HCT116 (cell line): ENCODE data around the gene HNMT. TPM values are rescaled to one million over a fixed set of nuclear protein-coding genes. Genes with fewer than 3 reads are reported as not detected.

Experiments used
- ATAC-seq: fragments of 200-7000 bp; cut with Tn5 transposase; 2 replicates; pipeline ENCODE4 v1.9.1; 2020; ENCODE audit warnings: mild to moderate bottlenecking, moderate library complexity
- BruUV-seq: library from RNA; stranded (reverse); fragments of 400-500 nt; replicated peaks from 2 replicates; lab custom pipeline; 2021; lab: Mats Ljungman, UMichigan
- CTCF ChIA-PET: fragments of 300-600 bp; sonication (Branson Sonifier 250); formaldehyde crosslinking; loops from one replicate; lab custom pipeline; 2021; ENCODE audit warnings: antibody characterized with exemption; lab: Charles Lee
- POLR2A ChIA-PET: fragments of 300-600, 350-600 bp; sonication (Branson Sonifier 250); formaldehyde crosslinking; loops from one replicate; lab custom pipeline; 2021; ENCODE audit warnings: antibody characterized with exemption; lab: Charles Lee
- RAD21 ChIA-PET, 2 experiments: fragments of 300-600 bp; sonication (Branson Sonifier 250); formaldehyde crosslinking; loops; one replicate each; lab custom pipeline; 2023; ENCODE audit warnings: low total read pairs in 2 of 2; ENCODE audit not compliant: uncharacterized antibody in 2 of 2, unreplicated experiment in 2 of 2, low non-redundant PET in 1 of 2; lab: Charles Lee
- DNase-seq: peaks from one replicate; pipeline ENCODE4 v3.0.0-alpha.2; 2010; ENCODE audit warnings: low read depth, low spot score
- H2AFZ ChIP-seq: fragments of 200-600 bp; shearing (Covaris generic), sonication (generic); 2 replicates; pipeline ENCODE4 v1.6.1; 2017; ENCODE audit warnings: low read depth, mixed run types, mixed read lengths, antibody characterized with exemption, low read length; ENCODE audit not compliant: poor library complexity, severe bottlenecking
- H3K27ac ChIP-seq: 2 replicates; pipeline ENCODE4 v1.5.1; 2012; ENCODE audit warnings: low read depth, low read length
- H3K27me3 ChIP-seq: fragments of 200-600 bp; sonication (generic); 2 replicates; pipeline ENCODE4 v1.6.1; 2016; ENCODE audit warnings: mixed run types, low read length, mixed read lengths; ENCODE audit not compliant: insufficient read depth
- H3K36me3 ChIP-seq, 2 experiments: fragments of 200-500 bp in 1 of 2; fragments of 200-600 bp in 1 of 2; sonication (Bioruptor generic) in 1 of 2; sonication (generic) in 1 of 2; 2 replicates each; pipeline versions ENCODE4 v1.5.1 to v1.6.1; 2014 to 2016; ENCODE audit warnings: low read length in 2 of 2, inconsistent platforms in 1 of 2, mixed read lengths in 1 of 2, mixed run types in 1 of 2; ENCODE audit not compliant: insufficient read depth in 2 of 2, control insufficient read depth in 1 of 2
- H3K4me1 ChIP-seq, 2 experiments: fragments of 200-600 bp in 1 of 2; sonication (generic) in 1 of 2; 2 replicates each; pipeline versions ENCODE4 v1.5.1 to v1.6.1; 2012 to 2017; ENCODE audit warnings: low read length in 2 of 2, inconsistent platforms in 1 of 2, mild to moderate bottlenecking in 1 of 2, mixed read lengths in 1 of 2, mixed run types in 1 of 2, moderate library complexity in 1 of 2; ENCODE audit not compliant: insufficient read depth in 2 of 2, control insufficient read depth in 1 of 2
- H3K4me2 ChIP-seq: fragments of 200-600 bp; sonication (generic); 2 replicates; pipeline ENCODE4 v1.6.1; 2017; ENCODE audit warnings: mixed run types, low read length, mixed read lengths
- H3K4me3 ChIP-seq, 2 experiments: fragments of 200-600 bp in 1 of 2; sonication (generic) in 1 of 2; replicated peaks in 1 of 2; 2 replicates each; pipeline ENCODE4 v1.5.1; 2011 to 2016; ENCODE audit warnings: low read length in 2 of 2, control low read depth in 1 of 2, low read depth in 1 of 2, mild to moderate bottlenecking in 1 of 2, mixed read lengths in 1 of 2, mixed run types in 1 of 2
- H3K79me2 ChIP-seq: fragments of 200-600 bp; sonication (generic); 2 replicates; pipeline ENCODE4 v1.6.1; 2017; ENCODE audit warnings: mild to moderate bottlenecking, mixed run types, low read length, moderate library complexity, mixed read lengths; ENCODE audit not compliant: insufficient read depth
- H3K9ac ChIP-seq: fragments of 200-600 bp; sonication (generic); 2 replicates; pipeline ENCODE4 v1.6.1; 2016; ENCODE audit warnings: low read length, mixed read lengths
- H3K9me2 ChIP-seq: fragments of 200-600 bp; sonication (generic), shearing (Covaris generic); 2 replicates; pipeline ENCODE4 v1.6.1; 2017; ENCODE audit warnings: mixed run types, mild to moderate bottlenecking, moderate library complexity; ENCODE audit not compliant: insufficient read depth
- H3K9me3 ChIP-seq, 2 experiments: fragments of 200-500 bp in 1 of 2; fragments of 200-600 bp in 1 of 2; sonication (Bioruptor generic) in 1 of 2; sonication (generic) in 1 of 2; 2 replicates each; pipeline ENCODE4 v1.6.1; 2014 to 2017; ENCODE audit warnings: low read length in 2 of 2, mixed read lengths in 2 of 2, inconsistent platforms in 1 of 2, low read depth in 1 of 2, mild to moderate bottlenecking in 1 of 2, mixed run types in 1 of 2, moderate library complexity in 1 of 2; ENCODE audit not compliant: control insufficient read depth in 1 of 2, insufficient read depth in 1 of 2
- H4K20me1 ChIP-seq: fragments of 200-600 bp; sonication (generic), shearing (Covaris generic); 2 replicates; pipeline ENCODE4 v1.6.1; 2017; ENCODE audit warnings: mixed run types, mild to moderate bottlenecking, moderate library complexity; ENCODE audit not compliant: insufficient read depth
- CEBPB ChIP-seq: IDR thresholded peaks from 2 replicates; pipeline ENCODE4 v1.6.1; 2012; ENCODE audit warnings: low read depth
- EGR1 ChIP-seq: IDR thresholded peaks from 2 replicates; pipeline ENCODE4 v1.6.1; 2012; ENCODE audit warnings: low read depth
- ELF1 ChIP-seq: IDR thresholded peaks from 2 replicates; pipeline ENCODE4 v1.6.1; 2012; ENCODE audit warnings: low read depth, borderline replicate concordance
- EZH2 ChIP-seq: fragments of 200-600 bp; sonication (generic); IDR thresholded peaks from 2 replicates; pipeline ENCODE4 v1.6.1; 2017; ENCODE audit warnings: antibody characterized with exemption, mixed run types
- EZH2phosphoT487 ChIP-seq: fragments of 200-600 bp; IDR thresholded peaks from 2 replicates; pipeline ENCODE4 v1.6.1; 2018; ENCODE audit warnings: antibody characterized with exemption, borderline replicate concordance
- FOSL1 ChIP-seq: IDR thresholded peaks from 2 replicates; pipeline ENCODE4 v1.6.1; 2012; ENCODE audit warnings: low read depth
- JUND ChIP-seq: IDR thresholded peaks from 2 replicates; pipeline ENCODE4 v1.6.1; 2012
- RAD21 ChIP-seq: IDR thresholded peaks from 2 replicates; pipeline ENCODE4 v1.6.1; 2012; ENCODE audit warnings: low read depth, mild to moderate bottlenecking
- SIN3A ChIP-seq: IDR thresholded peaks from 2 replicates; pipeline ENCODE4 v1.6.1; 2012; ENCODE audit warnings: low read depth
- SRF ChIP-seq: IDR thresholded peaks from 2 replicates; pipeline ENCODE4 v1.6.1; 2012; ENCODE audit warnings: low read depth
- TCF7L2 ChIP-seq: IDR thresholded peaks from 2 replicates; pipeline ENCODE4 v1.7.0; 2011; ENCODE audit warnings: borderline replicate concordance, inconsistent platforms; ENCODE audit not compliant: insufficient read depth, insufficient read length; ENCODE audit errors: extremely low read depth
- YY1 ChIP-seq: IDR thresholded peaks from 2 replicates; pipeline ENCODE4 v1.6.1; 2011; ENCODE audit warnings: low read length, low read depth, moderate library complexity, mild to moderate bottlenecking; ENCODE audit not compliant: insufficient replicate concordance; ENCODE audit errors: extremely low read depth
- ZFX ChIP-seq: fragments of 450-650 bp; IDR thresholded peaks from 2 replicates; pipeline ENCODE4 v1.6.1; 2017
- ZNF274 ChIP-seq: fragments of 200-500 bp; sonication (Bioruptor generic); IDR thresholded peaks from 2 replicates; pipeline ENCODE4 v1.6.1; 2014; ENCODE audit warnings: mild to moderate bottlenecking, low read depth, low read length, inconsistent platforms
- intact Hi-C: fragments of 100-400 bp; cut with micrococcal nuclease; formaldehyde crosslinking; loops from 2 replicates; pipeline ENCODE4 v1.10.0; 2022
- total RNA-seq: library from RNA; stranded (reverse); gene quantifications from one replicate; pipeline ENCODE4 v1.2.1, GENCODE V29; 2021; ENCODE audit not compliant: unreplicated experiment
- TF ChIP-seq, protein P1 (sequence below): IDR thresholded peaks from 2 replicates; pipeline ENCODE4 v1.6.1; 2012; ENCODE audit warnings: low read depth
- TF ChIP-seq, protein P2 (sequence below): IDR thresholded peaks from 2 replicates; pipeline ENCODE4 v1.6.1; 2012
- TF ChIP-seq, protein P3 (sequence below): IDR thresholded peaks from 2 replicates; pipeline ENCODE4 v1.6.1; 2011; ENCODE audit warnings: mild to moderate bottlenecking, low read length, moderate library complexity; ENCODE audit not compliant: insufficient replicate concordance; ENCODE audit errors: extremely low read depth
- TF ChIP-seq, protein P4 (sequence below), 3 experiments: fragments of 200-600 bp in 1 of 3; sonication (generic) in 1 of 3; IDR thresholded peaks in 2 of 3; conservative IDR thresholded peaks in 1 of 3; 2 replicates each; pipeline ENCODE4 v1.5.1; 2012 to 2017; ENCODE audit warnings: low read depth in 2 of 3, low read length in 2 of 3, antibody characterized with exemption in 1 of 3, borderline replicate concordance in 1 of 3, control low read depth in 1 of 3, mild to moderate bottlenecking in 1 of 3, mixed read lengths in 1 of 3, mixed run types in 1 of 3, moderate library complexity in 1 of 3; ENCODE audit not compliant: insufficient read depth in 1 of 3

HNMT gene
- total RNA-seq, 1 experiment from 2014 or later, result not detected

DNA sequence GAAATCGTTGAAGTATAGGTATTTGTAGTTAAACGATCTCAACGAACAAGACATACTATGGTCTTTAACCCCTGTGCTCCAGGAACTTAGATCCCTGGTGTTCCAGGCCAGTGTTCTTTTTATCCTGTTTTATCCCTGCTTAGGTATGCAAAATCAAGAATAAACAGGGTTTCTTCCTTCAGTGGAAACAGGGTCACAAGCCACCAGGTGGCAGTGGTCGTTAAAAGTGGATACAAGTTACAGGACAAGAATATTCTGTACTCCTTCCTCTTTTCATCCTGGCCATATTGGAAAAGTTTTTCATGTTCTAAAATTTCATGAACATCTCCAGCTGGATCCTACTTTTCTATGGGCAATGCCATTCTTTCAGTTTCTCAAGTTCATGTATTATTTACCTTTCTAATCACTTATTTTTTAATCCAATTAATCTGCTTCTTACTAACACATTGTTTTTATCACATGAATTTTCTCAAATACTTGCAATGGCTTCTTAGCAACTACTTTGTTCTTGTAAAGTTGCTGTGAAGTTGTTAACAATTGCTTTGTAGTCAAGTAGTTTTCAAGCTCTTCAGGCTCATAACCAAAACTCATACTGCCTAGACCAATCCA, 16.4 kb upstream of the HNMT start (continued):
- TF ChIP-seq, protein P1, sequence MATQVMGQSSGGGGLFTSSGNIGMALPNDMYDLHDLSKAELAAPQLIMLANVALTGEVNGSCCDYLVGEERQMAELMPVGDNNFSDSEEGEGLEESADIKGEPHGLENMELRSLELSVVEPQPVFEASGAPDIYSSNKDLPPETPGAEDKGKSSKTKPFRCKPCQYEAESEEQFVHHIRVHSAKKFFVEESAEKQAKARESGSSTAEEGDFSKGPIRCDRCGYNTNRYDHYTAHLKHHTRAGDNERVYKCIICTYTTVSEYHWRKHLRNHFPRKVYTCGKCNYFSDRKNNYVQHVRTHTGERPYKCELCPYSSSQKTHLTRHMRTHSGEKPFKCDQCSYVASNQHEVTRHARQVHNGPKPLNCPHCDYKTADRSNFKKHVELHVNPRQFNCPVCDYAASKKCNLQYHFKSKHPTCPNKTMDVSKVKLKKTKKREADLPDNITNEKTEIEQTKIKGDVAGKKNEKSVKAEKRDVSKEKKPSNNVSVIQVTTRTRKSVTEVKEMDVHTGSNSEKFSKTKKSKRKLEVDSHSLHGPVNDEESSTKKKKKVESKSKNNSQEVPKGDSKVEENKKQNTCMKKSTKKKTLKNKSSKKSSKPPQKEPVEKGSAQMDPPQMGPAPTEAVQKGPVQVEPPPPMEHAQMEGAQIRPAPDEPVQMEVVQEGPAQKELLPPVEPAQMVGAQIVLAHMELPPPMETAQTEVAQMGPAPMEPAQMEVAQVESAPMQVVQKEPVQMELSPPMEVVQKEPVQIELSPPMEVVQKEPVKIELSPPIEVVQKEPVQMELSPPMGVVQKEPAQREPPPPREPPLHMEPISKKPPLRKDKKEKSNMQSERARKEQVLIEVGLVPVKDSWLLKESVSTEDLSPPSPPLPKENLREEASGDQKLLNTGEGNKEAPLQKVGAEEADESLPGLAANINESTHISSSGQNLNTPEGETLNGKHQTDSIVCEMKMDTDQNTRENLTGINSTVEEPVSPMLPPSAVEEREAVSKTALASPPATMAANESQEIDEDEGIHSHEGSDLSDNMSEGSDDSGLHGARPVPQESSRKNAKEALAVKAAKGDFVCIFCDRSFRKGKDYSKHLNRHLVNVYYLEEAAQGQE, result no peak
- TF ChIP-seq, all 23 proteins: peak for 3

DNA sequence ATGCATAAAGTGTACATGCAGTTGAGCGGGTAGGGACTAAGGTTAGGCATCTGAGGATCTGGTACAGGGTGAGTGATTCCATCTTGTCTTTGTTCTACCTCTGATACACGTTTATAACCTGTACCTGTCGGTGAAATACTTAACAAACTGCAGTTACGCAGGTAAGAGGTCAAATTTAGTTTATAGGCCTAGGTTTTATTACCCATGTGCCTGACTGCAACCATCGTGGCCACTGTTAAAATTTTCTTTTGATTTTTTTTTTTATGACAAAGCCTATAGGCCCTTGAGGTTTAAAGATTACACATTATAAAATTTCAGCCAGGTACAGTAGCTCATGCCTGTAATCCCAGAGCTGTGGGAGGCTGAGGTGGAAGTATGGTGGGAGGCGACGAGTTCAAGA, 15.4 kb upstream of the HNMT start:
- ChIA-PET POLR2A (no interaction called here), CTCF (interaction anchor here (0.9 to 1.9 kb wide), 5 partner anchors 83 to 878 kb away, joined by 3 to 9 read pairs (median 4); no protein-coding TSS in a partner anchor), RAD21 (no interaction called here)
- no peaks in the 10 kb centered on the region for H3K27me3 ChIP-seq
- H3K4me1 ChIP-seq, result peaks cover 0 to 3% of the 10 kb centered on the region in 2 experiments; a peak in 1 of 4 replicates
- no peak overlapping the region for H3K4me2 ChIP-seq
- no peak overlapping the region for H3K9ac ChIP-seq
- H3K9me2 ChIP-seq, result no peaks in the 10 kb centered on the region
- H3K36me3 ChIP-seq, result no peaks in the 10 kb centered on the region
- intact Hi-C loops, result loop anchor here (1.0 kb wide), 1 partner anchor 141 kb away; no protein-coding TSS in a partner anchor
- H3K79me2 ChIP-seq, result no peaks in the 10 kb centered on the region
- no peaks in the 10 kb centered on the region for H4K20me1 ChIP-seq
- H3K9me3 ChIP-seq, result no peaks in the 10 kb centered on the region
- DNase-seq (no peak), ATAC-seq (no peak)
- no peak overlapping the region for H3K27ac ChIP-seq
- BruUV-seq, result no TSS peak
- H3K4me3 ChIP-seq, result no peak overlapping the region
- H2AFZ ChIP-seq, result no peak overlapping the region
- no peak for TF ChIP-seq SRF
- no peak for TF ChIP-seq TCF7L2
- TF ChIP-seq, protein P2, sequence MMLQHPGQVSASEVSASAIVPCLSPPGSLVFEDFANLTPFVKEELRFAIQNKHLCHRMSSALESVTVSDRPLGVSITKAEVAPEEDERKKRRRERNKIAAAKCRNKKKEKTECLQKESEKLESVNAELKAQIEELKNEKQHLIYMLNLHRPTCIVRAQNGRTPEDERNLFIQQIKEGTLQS, result no peak
- TF ChIP-seq EGR1, result no peak
- TF ChIP-seq, protein P3, sequence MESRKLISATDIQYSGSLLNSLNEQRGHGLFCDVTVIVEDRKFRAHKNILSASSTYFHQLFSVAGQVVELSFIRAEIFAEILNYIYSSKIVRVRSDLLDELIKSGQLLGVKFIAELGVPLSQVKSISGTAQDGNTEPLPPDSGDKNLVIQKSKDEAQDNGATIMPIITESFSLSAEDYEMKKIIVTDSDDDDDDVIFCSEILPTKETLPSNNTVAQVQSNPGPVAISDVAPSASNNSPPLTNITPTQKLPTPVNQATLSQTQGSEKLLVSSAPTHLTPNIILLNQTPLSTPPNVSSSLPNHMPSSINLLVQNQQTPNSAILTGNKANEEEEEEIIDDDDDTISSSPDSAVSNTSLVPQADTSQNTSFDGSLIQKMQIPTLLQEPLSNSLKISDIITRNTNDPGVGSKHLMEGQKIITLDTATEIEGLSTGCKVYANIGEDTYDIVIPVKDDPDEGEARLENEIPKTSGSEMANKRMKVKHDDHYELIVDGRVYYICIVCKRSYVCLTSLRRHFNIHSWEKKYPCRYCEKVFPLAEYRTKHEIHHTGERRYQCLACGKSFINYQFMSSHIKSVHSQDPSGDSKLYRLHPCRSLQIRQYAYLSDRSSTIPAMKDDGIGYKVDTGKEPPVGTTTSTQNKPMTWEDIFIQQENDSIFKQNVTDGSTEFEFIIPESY, result no peak
- no peak for TF ChIP-seq FOSL1
- no peak for TF ChIP-seq RAD21
- TF ChIP-seq EZH2phosphoT487, result no peak
- no peak for TF ChIP-seq ELF1
- no peak for TF ChIP-seq YY1
- no peak for TF ChIP-seq SIN3A
- TF ChIP-seq, protein P4, sequence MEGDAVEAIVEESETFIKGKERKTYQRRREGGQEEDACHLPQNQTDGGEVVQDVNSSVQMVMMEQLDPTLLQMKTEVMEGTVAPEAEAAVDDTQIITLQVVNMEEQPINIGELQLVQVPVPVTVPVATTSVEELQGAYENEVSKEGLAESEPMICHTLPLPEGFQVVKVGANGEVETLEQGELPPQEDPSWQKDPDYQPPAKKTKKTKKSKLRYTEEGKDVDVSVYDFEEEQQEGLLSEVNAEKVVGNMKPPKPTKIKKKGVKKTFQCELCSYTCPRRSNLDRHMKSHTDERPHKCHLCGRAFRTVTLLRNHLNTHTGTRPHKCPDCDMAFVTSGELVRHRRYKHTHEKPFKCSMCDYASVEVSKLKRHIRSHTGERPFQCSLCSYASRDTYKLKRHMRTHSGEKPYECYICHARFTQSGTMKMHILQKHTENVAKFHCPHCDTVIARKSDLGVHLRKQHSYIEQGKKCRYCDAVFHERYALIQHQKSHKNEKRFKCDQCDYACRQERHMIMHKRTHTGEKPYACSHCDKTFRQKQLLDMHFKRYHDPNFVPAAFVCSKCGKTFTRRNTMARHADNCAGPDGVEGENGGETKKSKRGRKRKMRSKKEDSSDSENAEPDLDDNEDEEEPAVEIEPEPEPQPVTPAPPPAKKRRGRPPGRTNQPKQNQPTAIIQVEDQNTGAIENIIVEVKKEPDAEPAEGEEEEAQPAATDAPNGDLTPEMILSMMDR (IDR thresholded peaks at IDR 0.05 in 2 of 3, conservative IDR thresholded peaks at IDR 0.05 in 1 of 3; ENCODE audit: borderline replicate concordance in 1 of 3, insufficient read depth in 1 of 3, low read depth in 2 of 3, low read length in 2 of 3), result no peak
- TF ChIP-seq ZNF274, result no peak
- no peak for TF ChIP-seq ZFX
- TF ChIP-seq EZH2, result no peak
- TF ChIP-seq CEBPB, result no peak
- no peak for TF ChIP-seq JUND
